PC-3 (cell line): Measurements from ENCODE around the gene C1orf105.

Experiments
- EZH2 ChIP-seq: fragments of 300-600 bp; sonication (generic); IDR thresholded peaks from one replicate; pipeline ENCODE4 v1.6.1; 2017; ENCODE audit warnings: antibody characterized with exemption, mild to moderate bottlenecking, low read length; ENCODE audit not compliant: unreplicated experiment
- EZH2phosphoT487 ChIP-seq: fragments of 300-600 bp; sonication (generic); IDR thresholded peaks from 2 replicates; pipeline ENCODE4 v1.6.1; 2018; ENCODE audit warnings: mild to moderate bottlenecking, antibody characterized with exemption, low read length, borderline replicate concordance
- TF ChIP-seq, protein P1 (sequence below): fragments of 300-600 bp; sonication (generic); conservative IDR thresholded peaks from 2 replicates; pipeline ENCODE4 v1.5.1; 2017; ENCODE audit warnings: antibody characterized with exemption, low read depth, mild to moderate bottlenecking, low read length

DNA sequence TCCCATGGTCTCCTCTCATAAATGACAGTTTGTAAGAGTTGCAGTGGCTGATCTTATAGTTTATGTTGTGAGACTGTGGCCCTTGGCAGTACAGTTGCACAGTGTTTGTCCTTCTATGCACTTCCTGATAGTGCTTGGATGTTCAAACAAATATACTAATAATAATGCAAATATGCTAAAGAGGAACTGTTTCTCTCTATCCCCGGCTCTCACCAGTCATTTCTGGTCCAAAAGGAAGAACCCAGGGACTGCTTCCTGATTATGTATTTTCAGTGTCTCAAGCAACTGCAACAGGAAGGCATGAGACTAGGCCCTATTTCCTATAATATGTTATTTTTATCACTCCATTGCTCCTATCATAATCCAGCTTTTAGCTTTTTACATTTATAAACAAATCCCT lies 95.4 kb downstream of the C1orf105 start:
- TF ChIP-seq, protein P1, sequence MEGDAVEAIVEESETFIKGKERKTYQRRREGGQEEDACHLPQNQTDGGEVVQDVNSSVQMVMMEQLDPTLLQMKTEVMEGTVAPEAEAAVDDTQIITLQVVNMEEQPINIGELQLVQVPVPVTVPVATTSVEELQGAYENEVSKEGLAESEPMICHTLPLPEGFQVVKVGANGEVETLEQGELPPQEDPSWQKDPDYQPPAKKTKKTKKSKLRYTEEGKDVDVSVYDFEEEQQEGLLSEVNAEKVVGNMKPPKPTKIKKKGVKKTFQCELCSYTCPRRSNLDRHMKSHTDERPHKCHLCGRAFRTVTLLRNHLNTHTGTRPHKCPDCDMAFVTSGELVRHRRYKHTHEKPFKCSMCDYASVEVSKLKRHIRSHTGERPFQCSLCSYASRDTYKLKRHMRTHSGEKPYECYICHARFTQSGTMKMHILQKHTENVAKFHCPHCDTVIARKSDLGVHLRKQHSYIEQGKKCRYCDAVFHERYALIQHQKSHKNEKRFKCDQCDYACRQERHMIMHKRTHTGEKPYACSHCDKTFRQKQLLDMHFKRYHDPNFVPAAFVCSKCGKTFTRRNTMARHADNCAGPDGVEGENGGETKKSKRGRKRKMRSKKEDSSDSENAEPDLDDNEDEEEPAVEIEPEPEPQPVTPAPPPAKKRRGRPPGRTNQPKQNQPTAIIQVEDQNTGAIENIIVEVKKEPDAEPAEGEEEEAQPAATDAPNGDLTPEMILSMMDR, result no peak
- TF ChIP-seq EZH2phosphoT487 (no peak), EZH2 (no peak)
